ENCODE measurements around the gene PDE10A.
"Not testable (repeated sequence)": the region's sequence is repeated elsewhere in the genome, so short reads cannot be mapped to it uniquely, and the experiment has no call there.

PDE10A gene

DNA sequence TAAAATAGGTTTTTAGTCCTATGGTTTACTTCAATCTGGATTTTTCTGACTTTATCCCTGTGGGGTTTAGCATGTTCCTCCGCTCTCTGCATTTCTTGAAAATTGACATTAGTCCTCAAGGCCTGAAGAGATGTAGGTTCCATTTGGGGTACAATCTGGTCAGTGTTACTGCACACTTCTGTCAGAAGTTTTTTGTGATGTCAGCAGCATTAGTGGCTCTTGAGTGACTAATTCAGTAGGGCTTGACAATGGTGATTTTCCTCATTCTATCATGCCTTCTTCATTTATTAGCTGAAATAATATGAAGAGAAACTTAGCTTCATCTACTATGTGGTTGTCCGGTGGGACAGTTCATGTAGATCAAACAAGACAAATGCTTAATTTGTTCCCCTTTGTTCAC, 114.6 kb downstream of the PDE10A start:
- Histone ChIP-seq H3K36me3 (no peaks in the 10 kb centered on the region), H3K4me1 (no peaks in the 10 kb centered on the region), H3K27me3 (no peaks in the 10 kb centered on the region), H3K9me3 (replicated peaks in 1 of 11) (no peaks in the 10 kb centered on the region), H3K4me2 (no peak overlapping the region), H3K27ac (no peak overlapping the region), H4K20me1 (no peaks in the 10 kb centered on the region), H3K4me3 (no peak overlapping the region), H3K9ac (no peak overlapping the region)
- no peak for TF ChIP-seq Cebpa-rat (IDR thresholded peaks at IDR 0.05)

- Histone ChIP-seq H3K9me3 (replicated peaks in 1 of 11) (no peaks in the 10 kb centered on the region), H3K4me1 (no peaks in the 10 kb centered on the region), H3K36me3 (no peaks in the 10 kb centered on the region), H4K20me1 (no peaks in the 10 kb centered on the region), H3K27me3 (no peaks in the 10 kb centered on the region), H3K4me2 (no peak overlapping the region), H3K4me3 (no peak overlapping the region), H3K27ac (no peak overlapping the region), H3K9ac (no peak overlapping the region)
- no peak for TF ChIP-seq Cebpa-rat (IDR thresholded peaks at IDR 0.05)
Measured at GRCh38 chr6:165545806-165546205, 117.2 kb downstream of the PDE10A start.

DNA sequence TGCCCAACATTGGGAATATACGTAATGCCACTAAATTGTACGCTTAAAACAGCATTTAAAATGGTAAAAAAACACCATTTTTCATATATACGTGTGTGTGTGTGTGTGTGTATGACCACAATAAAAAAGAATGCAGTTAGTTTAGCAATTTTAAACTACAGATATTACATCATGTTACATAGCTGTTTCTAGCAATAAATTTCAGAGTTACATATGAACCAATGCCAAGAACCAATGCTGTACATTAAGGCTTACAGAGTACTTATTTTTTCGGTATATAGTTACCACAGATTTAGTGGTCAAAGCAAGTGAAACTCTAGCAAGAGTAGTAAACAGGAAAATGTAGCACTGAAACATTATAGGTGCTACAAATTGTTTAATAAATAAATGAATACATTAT, 119.3 kb downstream of the PDE10A start:
- Histone ChIP-seq H3K4me1 (no peaks in the 10 kb centered on the region), H3K27ac (no peak overlapping the region), H3K9me3 (replicated peaks in 1 of 11) (no peaks in the 10 kb centered on the region), H4K20me1 (no peaks in the 10 kb centered on the region), H3K4me2 (no peak overlapping the region), H3K9ac (no peak overlapping the region), H3K27me3 (no peaks in the 10 kb centered on the region), H3K36me3 (no peaks in the 10 kb centered on the region), H3K4me3 (no peak overlapping the region)
- no peak for TF ChIP-seq Cebpa-rat (IDR thresholded peaks at IDR 0.05)

GRCh38 chr6:165536911-165537310, 126.1 kb downstream of the PDE10A start:
- no peaks in the 10 kb centered on the region for H3K27me3 ChIP-seq
- no peaks in the 10 kb centered on the region for H4K20me1 ChIP-seq
- H3K4me3 ChIP-seq = no peak overlapping the region
- no peaks in the 10 kb centered on the region for H3K9me3 ChIP-seq (replicated peaks in 1 of 11)
- no peak overlapping the region for H3K9ac ChIP-seq
- no peak for TF ChIP-seq Cebpa-rat (IDR thresholded peaks at IDR 0.05)
- H3K4me1 ChIP-seq = no peaks in the 10 kb centered on the region
- no peak overlapping the region for H3K4me2 ChIP-seq
- H3K36me3 ChIP-seq = no peaks in the 10 kb centered on the region
- H3K27ac ChIP-seq = no peak overlapping the region

DNA sequence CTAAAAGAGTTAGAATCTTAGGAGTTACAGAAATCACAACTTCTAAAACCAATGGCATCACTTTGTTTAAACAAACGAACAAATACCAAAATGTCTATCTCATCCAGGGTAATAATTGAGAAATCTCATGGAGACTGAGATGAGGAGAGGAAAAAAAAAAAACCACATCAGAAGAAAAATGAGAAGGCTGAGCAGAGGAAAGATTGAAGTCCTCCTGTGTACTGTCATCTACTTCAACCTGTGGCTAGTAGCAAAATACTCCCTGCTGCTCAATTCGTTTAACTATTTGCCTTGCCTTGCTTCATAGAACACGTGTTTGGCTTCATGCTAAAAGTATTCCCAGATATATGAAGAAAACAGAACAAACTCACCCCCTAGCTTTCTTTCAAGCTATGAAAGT, 143.7 kb downstream of the PDE10A start:
- H3K9me3 ChIP-seq (replicated peaks in 1 of 11) = no peaks in the 10 kb centered on the region
- H3K9ac ChIP-seq = no peak overlapping the region
- H3K36me3 ChIP-seq = no peaks in the 10 kb centered on the region
- H3K4me3 ChIP-seq = no peak overlapping the region
- no peaks in the 10 kb centered on the region for H3K27me3 ChIP-seq
- no peak overlapping the region for H3K27ac ChIP-seq
- H3K4me1 ChIP-seq = peaks cover 0 to 8% (median 0%) of the 10 kb centered on the region in 10 experiments; a peak in 7 of 20 replicates
- TF ChIP-seq Cebpa-rat (IDR thresholded peaks at IDR 0.05) = no peak
- H3K4me2 ChIP-seq = no peak overlapping the region
- H4K20me1 ChIP-seq = no peaks in the 10 kb centered on the region

DNA sequence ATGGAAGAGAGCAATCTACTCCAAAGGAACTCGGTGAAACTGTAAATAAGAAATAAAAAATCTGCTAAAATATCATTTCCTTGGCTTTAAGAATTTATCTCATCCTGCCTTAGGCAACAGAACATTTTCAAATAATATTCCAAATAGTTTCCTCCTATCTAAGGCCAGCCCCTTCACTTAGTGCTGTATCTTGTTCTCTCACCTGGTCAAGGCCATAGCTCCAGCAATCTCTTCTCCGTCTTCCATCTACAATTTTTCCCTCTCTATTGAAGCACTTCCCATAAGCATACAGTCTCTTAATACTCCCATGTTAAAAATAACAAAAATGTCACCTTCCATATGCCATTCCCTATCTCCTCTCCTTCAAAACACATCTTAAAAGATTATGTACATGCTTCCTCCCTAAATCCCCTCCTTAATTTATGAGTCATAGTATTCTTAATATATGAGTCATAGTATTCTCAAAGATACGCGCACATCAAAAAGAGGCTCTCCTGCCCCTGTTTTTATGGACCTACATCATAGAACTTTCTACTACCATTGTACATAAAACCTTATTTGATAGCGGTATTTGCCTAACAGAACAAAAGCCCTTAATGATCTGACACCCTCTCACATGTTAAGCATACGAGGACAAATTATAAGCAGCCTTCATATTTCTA, 146.9 kb downstream of the PDE10A start:
- no peaks in the 10 kb centered on the region for H3K36me3 ChIP-seq
- H3K27me3 ChIP-seq = no peaks in the 10 kb centered on the region
- H3K27ac ChIP-seq = no peak overlapping the region
- H3K9ac ChIP-seq = no peak overlapping the region
- H3K4me3 ChIP-seq = no peak overlapping the region
- peaks cover 0 to 1% (median 0%) of the 10 kb centered on the region in 10 experiments; a peak in 5 of 20 replicates for H3K4me1 ChIP-seq
- TF ChIP-seq Cebpa-rat (IDR thresholded peaks at IDR 0.05) = no peak
- no peaks in the 10 kb centered on the region for H4K20me1 ChIP-seq
- no peaks in the 10 kb centered on the region for H3K9me3 ChIP-seq (replicated peaks in 1 of 11)
- H3K4me2 ChIP-seq = no peak overlapping the region

GRCh38 chr6:165514621-165515020, 148.4 kb downstream of the PDE10A start:
- no peak for TF ChIP-seq Cebpa-rat (IDR thresholded peaks at IDR 0.05)
- no peaks in the 10 kb centered on the region for H4K20me1 ChIP-seq
- no peak overlapping the region for H3K4me2 ChIP-seq
- no peaks in the 10 kb centered on the region for H3K9me3 ChIP-seq (replicated peaks in 1 of 11)
- H3K27ac ChIP-seq = no peak overlapping the region
- no peak overlapping the region for H3K4me3 ChIP-seq
- H3K9ac ChIP-seq = no peak overlapping the region
- no peaks in the 10 kb centered on the region for H3K27me3 ChIP-seq
- H3K36me3 ChIP-seq = no peaks in the 10 kb centered on the region
- no peaks in the 10 kb centered on the region for H3K4me1 ChIP-seq

- H3K9me3 ChIP-seq (replicated peaks in 1 of 11) = no peaks in the 10 kb centered on the region
- H3K4me1 ChIP-seq = no peaks in the 10 kb centered on the region
- H4K20me1 ChIP-seq = no peaks in the 10 kb centered on the region
- no peaks in the 10 kb centered on the region for H3K27me3 ChIP-seq
- H3K4me3 ChIP-seq = no peak overlapping the region
- TF ChIP-seq Cebpa-rat (IDR thresholded peaks at IDR 0.05) = no peak
- H3K27ac ChIP-seq = no peak overlapping the region
- H3K4me2 ChIP-seq = no peak overlapping the region
- no peaks in the 10 kb centered on the region for H3K36me3 ChIP-seq
- no peak overlapping the region for H3K9ac ChIP-seq
Measured at GRCh38 chr6:165511807-165512206, 151.2 kb downstream of the PDE10A start.

- no peak overlapping the region for H3K4me2 ChIP-seq
- TF ChIP-seq Cebpa-rat (IDR thresholded peaks at IDR 0.05) = no peak
- H3K9ac ChIP-seq = no peak overlapping the region
- H3K4me3 ChIP-seq = no peak overlapping the region
- no peaks in the 10 kb centered on the region for H4K20me1 ChIP-seq
- no peaks in the 10 kb centered on the region for H3K27me3 ChIP-seq
- no peaks in the 10 kb centered on the region for H3K9me3 ChIP-seq (replicated peaks in 1 of 11)
- no peaks in the 10 kb centered on the region for H3K36me3 ChIP-seq
- no peak overlapping the region for H3K27ac ChIP-seq
- H3K4me1 ChIP-seq = no peaks in the 10 kb centered on the region
Measured at GRCh38 chr6:165508321-165508869, 154.6 kb downstream of the PDE10A start.

- H3K4me3 ChIP-seq = no peak overlapping the region
- H3K4me1 ChIP-seq = no peaks in the 10 kb centered on the region
- H3K27ac ChIP-seq = no peak overlapping the region
- no peaks in the 10 kb centered on the region for H3K27me3 ChIP-seq
- no peaks in the 10 kb centered on the region for H3K9me3 ChIP-seq (replicated peaks in 1 of 11)
- no peak overlapping the region for H3K9ac ChIP-seq
- TF ChIP-seq Cebpa-rat (IDR thresholded peaks at IDR 0.05) = no peak
- no peak overlapping the region for H3K4me2 ChIP-seq
- no peaks in the 10 kb centered on the region for H4K20me1 ChIP-seq
- H3K36me3 ChIP-seq = no peaks in the 10 kb centered on the region
Measured at GRCh38 chr6:165506657-165507056, 156.4 kb downstream of the PDE10A start.

GRCh38 chr6:165500214-165500907, 162.7 kb downstream of the PDE10A start:
- H3K4me2 ChIP-seq, H3K27me3 ChIP-seq: not testable (repeated sequence)

More at GRCh38 chr6:165500214-165500907, 162.7 kb downstream of the PDE10A start:
- not testable (repeated sequence) for H3K27ac ChIP-seq; H3K9ac ChIP-seq; H3K36me3 ChIP-seq; H3K4me1 ChIP-seq; H3K9me3 ChIP-seq (replicated peaks in 1 of 11); H3K4me3 ChIP-seq; H4K20me1 ChIP-seq
